Brain microvascular endothelial cell (primary cell): Measurements from ENCODE around the gene GSTA5.
"Not testable (repeated sequence)": the region's sequence is repeated elsewhere in the genome, so short reads cannot be mapped to it uniquely, and the experiment has no call there.

Experiments used
- DNase-seq: peaks from one replicate; pipeline ENCODE4 v3.0.0-alpha.2; 2020
- H3K27ac ChIP-seq: fragments of 250-450 bp; sonication (Bioruptor Pico); 2 replicates; pipeline ENCODE4 v1.5.1; 2020; ENCODE audit warnings: mild to moderate bottlenecking, moderate library complexity
- H3K27me3 ChIP-seq: fragments of 250-450 bp; sonication (Bioruptor Pico); replicated peaks from 2 replicates; pipeline ENCODE4 v1.5.1; 2020; ENCODE audit warnings: mild to moderate bottlenecking
- H3K36me3 ChIP-seq: fragments of 250-450 bp; sonication (Bioruptor Pico); replicated peaks from 2 replicates; pipeline ENCODE4 v1.5.1; 2020; ENCODE audit warnings: mild to moderate bottlenecking
- H3K4me3 ChIP-seq: 2 replicates; pipeline ENCODE4 v1.5.1; 2011; ENCODE audit warnings: low read depth, mild to moderate bottlenecking, control low read depth, low read length, moderate library complexity
- CTCF ChIP-seq: IDR thresholded peaks from 2 replicates; pipeline ENCODE4 v1.5.1; 2011; ENCODE audit warnings: low read depth, mild to moderate bottlenecking, moderate library complexity, low read length, control low read depth, inconsistent platforms; ENCODE audit errors: missing control alignments
- in situ Hi-C: cut with HindIII; loops from 2 replicates; pipeline ENCODE4 v1.10.0; 2017; ENCODE audit warnings: low sequenced_read_pairs, low pct_ligation_motif_present

The GSTA5 gene

GRCh38 chr6:52787917-52788316 is 52.7 kb downstream of the GSTA5 start:
- no peaks in the 10 kb centered on the region for H3K27me3 ChIP-seq
- no peak overlapping the region for H3K4me3 ChIP-seq
- in situ Hi-C loops = no loop called here
- no peaks in the 10 kb centered on the region for H3K36me3 ChIP-seq
- TF ChIP-seq CTCF = no peak
- no peak overlapping the region for H3K27ac ChIP-seq
- no peak for DNase-seq

GRCh38 chr6:52786249-52786956 is 54.2 kb downstream of the GSTA5 start:
- no peak for TF ChIP-seq CTCF
- Histone ChIP-seq H3K36me3 (no peaks in the 10 kb centered on the region), H3K27me3 (no peaks in the 10 kb centered on the region), H3K27ac (no peak overlapping the region), H3K4me3 (no peak overlapping the region)
- no peak for DNase-seq
- in situ Hi-C loops = no loop called here

- H3K4me3 ChIP-seq, H3K27me3 ChIP-seq, DNase-seq, in situ Hi-C loops, H3K36me3 ChIP-seq, H3K27ac ChIP-seq: not testable (repeated sequence)
These were observed 57.8 kb downstream of the GSTA5 start for GRCh38 chr6:52782696-52783274.

GRCh38 chr6:52782209-52782608 is 58.4 kb downstream of the GSTA5 start:
- in situ Hi-C loops, DNase-seq, H3K27me3 ChIP-seq, H3K27ac ChIP-seq, H3K4me3 ChIP-seq, H3K36me3 ChIP-seq: not testable (repeated sequence)
